HG03571 (cell line): ENCODE measurements around the gene BID.

Experiments used
- ATAC-seq: cut with Tn5 transposase; IDR thresholded peaks from one replicate; pipeline ENCODE4 v1.9.1; 2021; ENCODE audit not compliant: unreplicated experiment

Gene BID

DNA sequence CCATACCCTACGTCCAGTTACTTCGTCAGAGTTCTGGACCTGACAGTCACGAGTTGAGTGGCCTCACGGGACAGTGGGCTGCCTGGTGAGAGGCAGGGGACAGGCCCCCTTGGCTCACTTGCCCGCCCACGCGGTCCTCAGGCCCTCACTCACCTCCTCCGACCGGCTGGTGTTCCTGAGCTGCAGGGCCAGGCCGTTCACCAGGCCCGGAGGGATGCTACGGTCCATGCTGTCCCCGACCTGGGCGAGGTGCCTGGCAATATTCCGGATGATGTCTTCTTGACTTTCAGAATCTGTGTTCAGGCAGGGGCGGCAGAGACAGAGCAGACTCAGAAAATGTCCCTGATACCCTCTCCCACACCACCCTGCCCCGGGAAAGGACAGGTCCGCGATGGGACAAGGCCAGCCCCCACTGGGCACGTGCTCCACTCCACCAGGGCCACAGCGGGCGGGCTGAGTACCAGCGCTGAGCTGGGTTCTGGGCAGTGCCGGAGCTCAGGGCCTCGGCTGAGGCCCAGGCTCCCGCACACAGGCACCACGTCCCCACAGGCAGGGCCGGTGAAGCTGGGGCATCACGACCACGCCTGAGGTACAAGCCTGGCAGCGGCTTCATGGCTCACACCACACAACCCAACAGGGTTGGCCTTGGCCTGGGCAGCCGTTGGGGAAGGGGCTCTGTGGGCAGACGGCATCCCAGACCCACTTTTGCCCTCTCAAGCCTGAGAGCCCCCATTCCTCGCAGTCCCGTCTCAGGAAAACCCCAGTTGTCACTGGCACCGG lies 34.9 kb downstream of the BID start:
- no peak for ATAC-seq

- ATAC-seq, result no peak
These were observed 35.7 kb downstream of the BID start for GRCh38 chr22:17738386-17739128.

GRCh38 chr22:17734187-17734586 lies 40.1 kb downstream of the BID start:
- ATAC-seq, result no peak

DNA sequence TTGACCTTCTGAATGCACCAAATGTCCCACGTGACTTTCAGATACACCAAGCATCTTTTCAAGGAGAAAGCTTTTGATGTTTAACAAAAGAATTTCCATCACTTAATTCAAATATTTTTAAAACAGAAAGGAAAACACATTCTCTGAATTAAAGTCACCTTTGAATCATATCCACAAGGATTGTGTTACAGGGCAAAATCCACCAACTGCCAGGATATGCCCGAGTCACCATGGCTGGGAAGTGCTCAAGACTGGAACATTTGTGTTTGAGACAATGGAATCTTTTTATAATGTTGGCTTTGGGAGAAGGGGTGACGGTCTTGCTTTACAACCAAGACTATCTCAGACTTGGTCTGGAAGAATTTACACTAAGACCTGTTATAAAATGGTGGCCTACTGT lies 40.8 kb downstream of the BID start:
- ATAC-seq, result no peak

DNA sequence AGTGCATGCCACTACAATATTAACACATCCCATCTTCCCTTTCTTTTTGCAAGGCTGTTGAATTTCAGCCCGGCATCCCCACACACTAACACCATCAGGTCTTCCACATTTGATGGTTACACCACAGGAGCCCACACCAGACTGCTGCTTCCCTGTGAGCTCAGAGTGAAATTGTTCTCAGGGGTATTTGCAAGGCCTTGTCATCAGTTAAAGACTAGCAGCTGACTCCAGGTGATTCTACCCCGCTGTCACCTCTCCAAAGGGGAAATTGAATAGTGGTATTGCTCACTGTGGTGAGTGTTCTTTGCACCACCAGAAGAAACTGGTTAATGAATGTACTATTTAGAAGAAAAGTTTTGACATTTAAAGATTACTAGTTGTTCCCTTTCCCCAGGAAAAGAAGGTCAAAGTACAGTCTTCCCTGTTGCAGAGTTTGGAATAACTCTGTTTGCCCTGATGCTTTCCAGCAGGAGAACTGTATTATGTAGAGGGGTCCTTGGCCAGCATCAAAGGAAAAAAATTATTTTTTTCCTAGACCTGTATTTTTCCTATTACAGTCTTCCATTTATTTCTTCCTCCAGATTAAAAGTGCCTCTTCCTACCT lies 41.9 kb downstream of the BID start:
- ATAC-seq, result no peak

DNA sequence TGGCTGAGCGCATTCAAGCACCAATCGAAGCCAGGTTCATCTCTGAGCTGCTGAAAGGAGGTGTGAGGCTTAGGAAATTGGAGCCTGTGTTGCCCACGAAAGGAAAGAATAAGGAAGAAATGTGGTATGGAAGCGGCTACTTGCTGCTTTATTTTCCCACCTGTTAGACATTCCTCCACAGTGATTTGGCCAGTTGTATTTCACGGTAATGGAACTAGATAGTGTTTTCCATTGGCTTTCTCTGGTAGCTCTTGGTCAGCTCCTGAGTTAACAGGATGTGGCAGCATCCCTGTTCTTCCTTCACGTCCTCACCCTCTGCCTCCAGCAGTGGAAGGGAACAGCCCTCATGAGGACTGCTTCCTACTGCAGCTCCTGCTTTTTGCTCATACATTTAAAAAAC lies 44.7 kb downstream of the BID start:
- ATAC-seq, result no peak

GRCh38 chr22:17728786-17729185 lies 45.5 kb downstream of the BID start:
- ATAC-seq, result no peak

- ATAC-seq, result no peak
These were observed 47.1 kb downstream of the BID start for GRCh38 chr22:17726928-17727897.

DNA sequence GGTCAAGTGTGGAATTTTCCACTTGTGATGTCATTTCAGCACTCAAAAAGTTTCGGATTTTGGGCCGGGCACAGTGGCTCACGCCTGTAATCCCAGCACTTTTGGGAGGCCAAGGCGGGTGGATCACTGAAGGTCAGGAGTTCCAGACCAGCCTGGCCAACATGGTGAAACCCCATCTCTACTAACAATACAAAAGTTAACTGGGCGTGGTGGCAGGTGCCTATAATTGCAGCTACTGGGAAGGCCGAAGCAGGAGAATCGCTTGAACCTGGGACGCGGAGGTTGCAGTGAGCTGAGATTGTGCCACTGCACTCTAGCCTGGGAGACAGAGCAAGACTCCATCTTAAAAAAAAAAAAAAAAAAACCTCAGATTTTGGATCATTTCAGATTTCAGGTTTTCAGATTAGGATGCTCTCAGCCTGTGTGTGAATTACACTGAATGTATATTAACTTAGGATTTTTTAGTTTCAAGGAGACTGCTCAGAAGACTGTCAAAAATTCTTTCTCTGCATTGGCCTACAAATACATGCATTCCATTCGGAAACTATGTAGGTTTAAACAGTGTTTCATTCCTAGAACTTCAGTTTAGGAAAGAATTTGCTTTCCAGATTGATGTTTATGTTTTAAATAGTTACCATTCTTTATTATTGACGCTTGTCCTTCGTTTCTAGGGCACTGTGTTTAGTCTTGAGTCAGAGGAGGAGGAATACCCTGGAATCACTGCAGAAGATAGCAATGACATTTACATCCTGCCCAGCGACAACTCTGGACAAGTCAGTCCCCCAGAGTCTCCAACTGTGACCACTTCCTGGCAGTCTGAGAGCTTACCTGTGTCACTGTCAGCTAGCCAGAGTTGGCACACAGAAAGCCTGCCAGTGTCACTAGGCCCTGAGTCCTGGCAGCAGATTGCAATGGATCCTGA lies 48.0 kb downstream of the BID start:
- ATAC-seq, result no peak

- ATAC-seq, result no peak
These were observed 48.8 kb downstream of the BID start for GRCh38 chr22:17725500-17725796.

DNA sequence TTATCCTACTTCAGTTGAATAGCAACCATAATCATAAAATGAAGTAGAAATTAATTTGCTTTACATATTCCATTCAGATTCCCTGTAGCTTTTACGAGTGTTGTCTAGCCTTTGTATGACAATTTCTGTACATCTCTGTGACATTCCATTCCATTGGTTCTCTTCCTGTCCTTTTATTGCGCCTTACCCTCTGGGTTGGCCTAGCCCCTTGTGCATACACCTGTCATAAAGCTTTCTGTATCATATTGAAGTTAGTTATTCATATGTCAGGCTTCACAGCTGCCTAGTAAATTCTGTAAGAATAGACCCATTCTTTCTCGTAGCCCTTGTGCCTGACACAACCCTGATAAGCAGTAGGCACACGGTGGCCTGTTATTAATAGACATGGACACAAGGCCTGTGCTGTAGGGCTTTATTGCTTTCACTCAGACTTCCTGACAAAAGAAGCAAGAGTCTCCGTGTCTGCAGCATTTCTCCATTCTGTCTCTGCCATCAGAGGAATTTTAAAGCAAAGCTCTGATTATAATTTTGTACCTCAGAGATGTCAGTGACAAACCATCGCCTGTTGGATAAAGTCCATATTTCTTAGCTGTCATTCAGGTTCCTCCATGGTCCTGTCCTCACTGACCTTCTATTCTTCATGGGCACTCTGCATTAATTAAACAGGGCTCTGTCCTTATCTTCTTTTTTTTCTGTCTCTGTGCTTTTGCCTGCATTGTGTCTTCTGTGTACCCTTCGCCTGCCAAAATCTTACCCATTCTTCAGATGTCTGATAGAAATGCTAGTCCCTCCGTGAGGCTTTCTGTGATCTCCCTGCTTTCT lies 49.4 kb downstream of the BID start:
- no peak for ATAC-seq

GRCh38 chr22:17724241-17724640 lies 50.0 kb downstream of the BID start:
- ATAC-seq, result no peak

DNA sequence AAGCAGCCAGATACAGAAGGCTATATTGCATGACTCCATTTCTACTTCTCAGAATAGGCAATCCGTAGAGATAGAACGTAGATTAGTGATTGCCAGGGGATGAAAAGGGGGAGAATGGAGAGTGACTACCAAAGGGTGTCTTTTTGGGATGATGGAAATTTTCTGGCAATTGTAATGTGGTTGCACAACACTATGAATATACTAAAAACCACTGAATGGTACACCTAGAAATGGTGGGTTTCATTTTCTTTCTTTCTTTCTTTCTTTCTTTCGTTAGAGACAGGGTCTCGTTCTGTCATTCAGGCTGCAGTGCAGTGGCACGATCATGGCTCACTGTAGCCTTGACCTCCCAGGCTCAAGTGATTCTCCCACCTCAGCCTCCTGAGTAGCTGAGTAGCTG lies 54.4 kb downstream of the BID start:
- ATAC-seq, result no peak

- no peak for ATAC-seq
These were observed 56.6 kb downstream of the BID start for GRCh38 chr22:17717708-17718107.

- ATAC-seq, result no peak
These were observed 57.7 kb downstream of the BID start for GRCh38 chr22:17716529-17716928.

DNA sequence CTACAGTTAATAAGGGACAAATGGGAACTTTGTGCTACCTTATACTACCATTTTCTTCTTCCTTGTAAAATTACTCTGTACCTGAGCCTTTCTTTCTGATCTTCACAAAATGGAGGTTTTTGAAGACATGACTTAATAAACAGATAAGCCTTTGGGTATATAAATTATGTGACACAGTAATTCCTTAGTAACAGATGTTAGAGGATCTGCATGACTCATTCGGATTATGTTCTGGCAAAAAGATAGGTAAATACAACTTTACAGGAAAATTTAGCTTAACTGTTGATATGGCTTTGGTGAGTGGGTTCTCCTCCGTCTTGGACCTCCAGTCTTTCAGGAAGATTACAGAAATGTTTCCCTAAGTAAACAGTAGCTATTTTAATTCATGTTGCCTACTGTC lies 61.8 kb downstream of the BID start:
- no peak for ATAC-seq

DNA sequence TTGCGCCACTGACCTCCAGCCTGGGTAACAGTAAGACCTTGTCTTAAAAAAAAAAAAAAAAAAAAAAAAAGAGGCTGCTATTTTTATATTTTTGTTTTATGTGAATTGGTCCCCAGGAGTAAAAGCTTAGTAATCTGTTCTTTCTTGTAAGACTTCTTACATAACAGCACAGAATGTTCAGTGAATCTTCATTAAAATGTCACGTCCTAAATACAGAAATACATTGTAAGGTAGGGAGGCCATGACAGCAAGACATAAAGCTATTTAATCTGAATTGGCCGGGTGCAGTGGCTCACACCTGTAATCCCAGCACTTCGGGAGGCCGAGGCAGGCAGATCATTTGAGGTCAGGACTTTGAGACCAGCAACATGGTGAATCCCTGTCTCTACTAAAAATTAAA lies 64.2 kb downstream of the BID start:
- no peak for ATAC-seq

DNA sequence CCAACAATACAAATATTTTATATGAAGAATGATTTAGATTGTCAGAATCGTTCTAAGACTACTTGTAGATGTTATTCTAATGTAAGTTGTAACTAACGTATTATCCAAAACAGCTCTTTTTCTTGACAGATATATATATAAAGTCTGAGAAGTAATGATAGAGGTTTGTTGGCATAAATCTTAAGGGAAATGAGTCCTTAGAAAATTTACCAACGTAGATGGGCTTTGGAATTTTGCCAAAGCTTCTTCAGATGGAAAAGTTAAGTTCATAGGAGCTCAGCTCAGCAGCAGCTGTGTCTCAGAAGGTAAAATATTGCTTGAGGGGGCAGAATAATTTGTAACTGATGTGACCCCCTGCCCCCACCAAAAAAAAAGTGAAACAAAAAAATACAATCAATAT lies 66.7 kb downstream of the BID start:
- no peak for ATAC-seq

GRCh38 chr22:17706947-17707346 lies 67.3 kb downstream of the BID start:
- ATAC-seq, result no peak
